Measurements from ENCODE around the gene PNPLA5. TPM values are rescaled to one million over a fixed set of nuclear protein-coding genes. Genes with fewer than 3 reads are reported as not detected.

PNPLA5 gene
- total RNA-seq, 1 donor from 2014 or later, result not detected

DNA sequence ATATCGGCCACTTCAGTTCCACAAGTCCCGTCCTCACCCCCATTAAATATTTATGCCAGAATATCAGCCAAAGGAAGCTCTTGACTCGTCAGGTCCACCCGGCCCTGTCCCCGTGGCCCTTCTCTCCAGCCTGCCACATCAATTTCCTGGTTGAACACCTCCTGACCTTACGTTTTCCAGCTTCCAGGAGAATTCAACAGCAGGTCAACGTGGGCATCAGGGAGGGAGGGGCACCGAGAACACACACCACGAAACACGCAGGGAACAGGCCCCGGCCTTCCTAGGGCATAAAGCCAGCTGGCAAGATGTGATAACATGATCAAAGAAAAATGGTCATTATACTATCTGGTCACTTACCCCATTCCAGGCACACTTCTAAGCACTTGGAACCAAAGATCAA is 44.8 kb downstream of the PNPLA5 start:
- Mint-ChIP-seq H3K9me3 (ENCODE audit: unreplicated experiment) (peaks cover 11% of the 10 kb centered on the region), H3K27me3 (ENCODE audit: unreplicated experiment) (peaks cover 7% of the 10 kb centered on the region), H3K4me3 (ENCODE audit: unreplicated experiment) (no peak overlapping the region), H3K27ac (ENCODE audit: unreplicated experiment) (peak overlapping the region; percentile 10), H3K36me3 (ENCODE audit: unreplicated experiment) (no peaks in the 10 kb centered on the region), H3K4me1 (ENCODE audit: low read depth, unreplicated experiment) (peaks cover 35% of the 10 kb centered on the region)
- TF ChIP-seq, protein P1, sequence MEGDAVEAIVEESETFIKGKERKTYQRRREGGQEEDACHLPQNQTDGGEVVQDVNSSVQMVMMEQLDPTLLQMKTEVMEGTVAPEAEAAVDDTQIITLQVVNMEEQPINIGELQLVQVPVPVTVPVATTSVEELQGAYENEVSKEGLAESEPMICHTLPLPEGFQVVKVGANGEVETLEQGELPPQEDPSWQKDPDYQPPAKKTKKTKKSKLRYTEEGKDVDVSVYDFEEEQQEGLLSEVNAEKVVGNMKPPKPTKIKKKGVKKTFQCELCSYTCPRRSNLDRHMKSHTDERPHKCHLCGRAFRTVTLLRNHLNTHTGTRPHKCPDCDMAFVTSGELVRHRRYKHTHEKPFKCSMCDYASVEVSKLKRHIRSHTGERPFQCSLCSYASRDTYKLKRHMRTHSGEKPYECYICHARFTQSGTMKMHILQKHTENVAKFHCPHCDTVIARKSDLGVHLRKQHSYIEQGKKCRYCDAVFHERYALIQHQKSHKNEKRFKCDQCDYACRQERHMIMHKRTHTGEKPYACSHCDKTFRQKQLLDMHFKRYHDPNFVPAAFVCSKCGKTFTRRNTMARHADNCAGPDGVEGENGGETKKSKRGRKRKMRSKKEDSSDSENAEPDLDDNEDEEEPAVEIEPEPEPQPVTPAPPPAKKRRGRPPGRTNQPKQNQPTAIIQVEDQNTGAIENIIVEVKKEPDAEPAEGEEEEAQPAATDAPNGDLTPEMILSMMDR (IDR thresholded peaks at IDR 0.05; ENCODE audit: partially characterized antibody, unreplicated experiment), result no peak
- DNase-seq, result peak; percentile 8

DNA sequence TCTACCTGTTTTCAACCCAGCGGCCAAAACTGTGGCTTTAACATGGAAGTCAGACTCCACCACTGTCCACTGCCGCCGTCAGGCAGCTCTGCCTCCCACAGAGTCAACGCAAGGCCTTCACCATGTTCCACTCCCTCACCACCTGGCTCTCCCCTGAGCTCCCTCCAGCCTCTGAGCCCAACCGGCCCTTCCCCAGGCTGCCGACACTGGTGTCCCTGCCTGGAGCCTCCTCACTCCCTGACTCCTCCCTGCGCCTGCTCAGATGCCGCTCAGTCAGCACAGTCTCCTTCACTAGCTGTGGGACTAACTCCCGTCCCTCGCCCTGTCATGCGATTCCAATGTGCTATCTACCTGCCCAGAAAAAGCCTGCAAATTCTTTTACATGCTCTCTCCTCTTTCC is 45.8 kb downstream of the PNPLA5 start:
- peaks cover 32% of the 10 kb centered on the region for H3K4me1 Mint-ChIP-seq (ENCODE audit: low read depth, unreplicated experiment)
- peaks cover 7% of the 10 kb centered on the region for H3K27me3 Mint-ChIP-seq (ENCODE audit: unreplicated experiment)
- H3K9me3 Mint-ChIP-seq (ENCODE audit: unreplicated experiment), result peaks cover 11% of the 10 kb centered on the region
- TF ChIP-seq, protein P1 (IDR thresholded peaks at IDR 0.05; ENCODE audit: partially characterized antibody, unreplicated experiment), result no peak
- peak overlapping the region; percentile 7 for H3K27ac Mint-ChIP-seq (ENCODE audit: unreplicated experiment)
- H3K36me3 Mint-ChIP-seq (ENCODE audit: unreplicated experiment), result no peaks in the 10 kb centered on the region
- DNase-seq, result no peak
- H3K4me3 Mint-ChIP-seq (ENCODE audit: unreplicated experiment), result peak overlapping the region; percentile 58

DNA sequence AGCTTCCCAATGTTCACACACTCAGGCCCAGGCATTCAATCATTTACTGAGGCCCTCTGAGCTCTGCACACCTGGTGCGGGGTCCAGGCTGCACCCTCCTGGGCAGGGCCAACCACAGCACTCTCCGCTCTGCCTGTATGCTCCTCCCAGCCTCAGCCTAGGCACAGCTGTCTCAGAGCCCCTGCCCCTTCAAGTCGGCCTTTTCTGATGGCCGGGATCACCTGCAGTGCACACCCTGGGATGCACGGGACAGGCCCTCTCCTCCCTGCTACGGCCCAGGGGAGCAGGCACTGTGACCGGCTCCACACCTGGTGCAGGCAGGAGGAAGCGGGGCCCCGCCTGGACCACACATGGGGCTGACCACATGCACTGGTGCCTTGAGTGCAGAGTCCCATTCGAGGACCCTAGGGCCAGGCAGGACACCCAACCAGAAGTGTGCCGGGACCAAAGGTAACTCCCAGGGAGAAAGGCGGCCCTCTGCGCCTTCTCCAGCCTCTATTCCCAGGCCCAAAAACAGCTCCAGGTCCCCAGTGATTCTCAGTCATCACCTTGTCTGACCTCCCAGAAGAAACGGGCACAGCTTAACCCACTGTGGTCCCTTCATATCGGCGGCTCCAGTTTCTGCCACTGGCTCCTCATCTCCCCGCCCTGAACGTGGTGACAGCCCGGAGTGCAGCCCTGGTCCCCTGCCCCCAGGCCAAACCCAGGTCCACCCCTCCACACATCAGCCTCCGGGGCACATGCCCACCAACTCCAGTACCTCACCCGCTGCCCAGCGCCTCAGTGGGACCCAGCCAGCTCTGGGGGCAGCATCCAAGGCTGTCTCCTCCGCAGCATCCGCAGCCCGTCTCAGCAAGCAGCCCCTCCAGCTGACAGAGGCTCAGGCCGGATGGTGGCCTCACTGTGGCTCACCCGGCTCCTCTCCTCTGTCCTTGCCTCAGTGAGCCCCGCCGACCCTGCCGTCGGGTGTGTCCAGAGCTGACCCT is 47.0 kb downstream of the PNPLA5 start:
- TF ChIP-seq, protein P1 (IDR thresholded peaks at IDR 0.05; ENCODE audit: partially characterized antibody, unreplicated experiment), result no peak
- Mint-ChIP-seq H3K36me3 (ENCODE audit: unreplicated experiment) (no peaks in the 10 kb centered on the region), H3K4me3 (ENCODE audit: unreplicated experiment) (no peak overlapping the region), H3K4me1 (ENCODE audit: low read depth, unreplicated experiment) (peaks cover 28% of the 10 kb centered on the region), H3K9me3 (ENCODE audit: unreplicated experiment) (peaks cover 11% of the 10 kb centered on the region), H3K27me3 (ENCODE audit: unreplicated experiment) (peaks cover 7% of the 10 kb centered on the region), H3K27ac (ENCODE audit: unreplicated experiment) (no peak overlapping the region)
- no peak for DNase-seq

DNA sequence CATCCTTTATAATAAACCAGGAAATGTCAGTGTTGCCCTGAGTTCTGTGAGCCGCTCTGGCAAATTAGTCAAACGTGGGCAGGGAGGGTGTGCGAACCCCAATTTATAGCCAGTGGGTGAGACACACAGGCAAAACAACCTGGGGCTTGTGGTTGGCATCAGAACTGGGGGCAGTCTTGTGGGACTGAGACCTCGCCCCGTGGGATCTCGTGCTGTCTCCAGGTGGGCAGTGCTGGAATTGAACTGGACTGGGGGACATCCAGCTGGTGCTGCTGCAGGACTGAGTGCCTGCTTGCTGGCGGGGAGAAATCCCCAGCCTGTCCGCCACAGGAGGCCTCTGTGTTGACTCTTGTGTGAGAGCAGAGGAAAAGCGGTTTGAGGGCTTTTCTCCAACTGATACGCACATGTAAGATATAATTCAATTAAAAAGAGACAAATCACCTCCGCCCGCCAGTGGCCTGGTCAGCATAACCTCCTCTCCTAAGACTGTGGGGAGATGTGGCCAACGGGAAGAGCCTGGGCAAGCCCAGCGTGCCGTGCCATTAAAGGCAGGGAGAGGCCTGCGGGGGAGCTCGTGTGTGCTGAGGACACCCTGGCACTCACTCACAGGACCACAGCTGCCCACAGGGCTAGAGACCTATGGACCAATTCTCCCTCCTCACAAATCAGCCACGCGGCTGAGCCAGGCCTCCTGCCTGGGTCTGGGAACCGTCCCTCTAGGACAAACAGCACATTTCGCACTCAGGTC is 47.9 kb downstream of the PNPLA5 start:
- Mint-ChIP-seq H3K27ac (ENCODE audit: unreplicated experiment) (no peak overlapping the region), H3K9me3 (ENCODE audit: unreplicated experiment) (peaks cover 14% of the 10 kb centered on the region), H3K4me3 (ENCODE audit: unreplicated experiment) (no peak overlapping the region), H3K4me1 (ENCODE audit: low read depth, unreplicated experiment) (peaks cover 22% of the 10 kb centered on the region), H3K36me3 (ENCODE audit: unreplicated experiment) (no peaks in the 10 kb centered on the region), H3K27me3 (ENCODE audit: unreplicated experiment) (peaks cover 7% of the 10 kb centered on the region)
- DNase-seq, result no peak
- TF ChIP-seq, protein P1 (IDR thresholded peaks at IDR 0.05; ENCODE audit: partially characterized antibody, unreplicated experiment), result no peak
